HL-60 (cell line): Measurements from ENCODE around the gene CTNNAL1.

Source experiments
- microRNA-seq: library from miRNA; unstranded; fragments of <30 nt; microRNA quantifications from one replicate; pipeline ENCODE4, GENCODE V29; 2018

The CTNNAL1 gene

Small RNAs within 50 kb of the gene (microRNA-seq; reads per million reads assigned to microRNA genes)
- gene MIR32, result 4,497 reads per million, percentile 95 among the genes with 10 or more reads in this experiment
